Measurements from ENCODE around the gene ST6GALNAC1. TPM values are rescaled to one million over a fixed set of nuclear protein-coding genes. Genes with fewer than 3 reads are reported as not detected.

Gene ST6GALNAC1
- total and polyA plus RNA-seq, 4 donors = 0.16 to 2.1 (median 0.21) TPM; not detected in 1

GRCh38 chr17:76677406-76677805, 33.8 kb upstream of the ST6GALNAC1 start:
- H3K9me3 ChIP-seq (ENCODE audit: control insufficient read depth in 4 of 4, low read length in 3 of 4) = no peaks in the 10 kb centered on the region
- WGBS = 94% methylated on average over 16 of the region's 16 CpGs
- no peaks in the 10 kb centered on the region for H3K36me3 ChIP-seq (ENCODE audit: control insufficient read depth in 4 of 4, insufficient read depth in 3 of 4, low read depth in 1 of 4, low read length in 3 of 4)
- H3K9ac ChIP-seq (ENCODE audit: low read depth in 1 of 2, low read length in 2 of 2) = no peak overlapping the region
- no peak overlapping the region for H3K27ac ChIP-seq (ENCODE audit: low read depth in 1 of 2, low read length in 2 of 2)
- H3K27me3 ChIP-seq (ENCODE audit: control insufficient read depth in 4 of 4, insufficient read depth in 4 of 4, low read length in 3 of 4) = no peaks in the 10 kb centered on the region
- no peak for TF ChIP-seq YY1 (IDR thresholded peaks at IDR 0.05)
- TF ChIP-seq, protein P1, sequence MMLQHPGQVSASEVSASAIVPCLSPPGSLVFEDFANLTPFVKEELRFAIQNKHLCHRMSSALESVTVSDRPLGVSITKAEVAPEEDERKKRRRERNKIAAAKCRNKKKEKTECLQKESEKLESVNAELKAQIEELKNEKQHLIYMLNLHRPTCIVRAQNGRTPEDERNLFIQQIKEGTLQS (IDR thresholded peaks at IDR 0.05) = no peak
- TF ChIP-seq, protein P2, sequence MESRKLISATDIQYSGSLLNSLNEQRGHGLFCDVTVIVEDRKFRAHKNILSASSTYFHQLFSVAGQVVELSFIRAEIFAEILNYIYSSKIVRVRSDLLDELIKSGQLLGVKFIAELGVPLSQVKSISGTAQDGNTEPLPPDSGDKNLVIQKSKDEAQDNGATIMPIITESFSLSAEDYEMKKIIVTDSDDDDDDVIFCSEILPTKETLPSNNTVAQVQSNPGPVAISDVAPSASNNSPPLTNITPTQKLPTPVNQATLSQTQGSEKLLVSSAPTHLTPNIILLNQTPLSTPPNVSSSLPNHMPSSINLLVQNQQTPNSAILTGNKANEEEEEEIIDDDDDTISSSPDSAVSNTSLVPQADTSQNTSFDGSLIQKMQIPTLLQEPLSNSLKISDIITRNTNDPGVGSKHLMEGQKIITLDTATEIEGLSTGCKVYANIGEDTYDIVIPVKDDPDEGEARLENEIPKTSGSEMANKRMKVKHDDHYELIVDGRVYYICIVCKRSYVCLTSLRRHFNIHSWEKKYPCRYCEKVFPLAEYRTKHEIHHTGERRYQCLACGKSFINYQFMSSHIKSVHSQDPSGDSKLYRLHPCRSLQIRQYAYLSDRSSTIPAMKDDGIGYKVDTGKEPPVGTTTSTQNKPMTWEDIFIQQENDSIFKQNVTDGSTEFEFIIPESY (IDR thresholded peaks at IDR 0.05) = no peak
- TF ChIP-seq CTCF (IDR thresholded peaks at IDR 0.05; ENCODE audit: low read depth, low read length, missing input control) = no peak
- TF ChIP-seq FOXA1 (IDR thresholded peaks at IDR 0.05) = no peak
- no peak for TF ChIP-seq JUND (IDR thresholded peaks at IDR 0.05)
- TF ChIP-seq SP1 (IDR thresholded peaks at IDR 0.05) = no peak
- TF ChIP-seq GABPA (IDR thresholded peaks at IDR 0.05 in 1 of 2, conservative IDR thresholded peaks at IDR 0.05 in 1 of 2) = no peak
- TF ChIP-seq, protein P3, sequence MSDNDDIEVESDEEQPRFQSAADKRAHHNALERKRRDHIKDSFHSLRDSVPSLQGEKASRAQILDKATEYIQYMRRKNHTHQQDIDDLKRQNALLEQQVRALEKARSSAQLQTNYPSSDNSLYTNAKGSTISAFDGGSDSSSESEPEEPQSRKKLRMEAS (IDR thresholded peaks at IDR 0.05) = no peak
- TF ChIP-seq RXRA (IDR thresholded peaks at IDR 0.05) = no peak
- TF ChIP-seq HNF4G (IDR thresholded peaks at IDR 0.05) = no peak
- peaks cover 0 to 5% (median 1%) of the 10 kb centered on the region in 4 donors for H3K4me1 ChIP-seq (ENCODE audit: control insufficient read depth in 4 of 4, insufficient read depth in 4 of 4, low read length in 3 of 4)
- no peak overlapping the region for H3K4me3 ChIP-seq (ENCODE audit: low read depth in 1 of 3, low read length in 3 of 3)
- DNase-seq (ENCODE audit: low spot score) = no peak

DNA sequence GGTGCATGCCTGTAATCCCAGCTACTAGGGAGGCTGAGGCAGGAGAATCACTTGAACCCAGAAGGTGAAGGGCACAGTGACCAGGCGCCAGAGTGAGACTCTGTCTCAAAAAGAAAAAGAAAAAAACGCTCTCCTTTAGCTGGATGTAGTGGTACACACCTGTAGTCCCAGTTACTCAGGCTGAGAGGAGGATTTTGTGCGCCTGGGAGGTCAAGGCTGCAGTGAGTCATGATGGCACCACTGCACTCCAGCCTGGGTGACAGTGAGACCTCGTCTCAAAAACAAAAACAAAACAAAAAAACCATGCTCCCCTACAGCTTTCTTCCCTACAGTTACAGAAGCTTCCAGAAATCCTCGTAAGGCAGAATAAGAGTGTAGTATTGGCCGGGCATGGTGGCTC, 33.1 kb upstream of the ST6GALNAC1 start:
- H3K4me1 ChIP-seq (ENCODE audit: control insufficient read depth in 4 of 4, insufficient read depth in 4 of 4, low read length in 3 of 4) = peaks cover 0 to 8% (median 3%) of the 10 kb centered on the region in 4 donors
- 96% methylated on average over 6 of the region's 6 CpGs for WGBS
- H3K27ac ChIP-seq (ENCODE audit: low read depth in 1 of 2, low read length in 2 of 2) = no peak overlapping the region

More for the DNA sequence above, 33.1 kb upstream of the ST6GALNAC1 start:
- H3K9ac ChIP-seq (ENCODE audit: low read depth in 1 of 2, low read length in 2 of 2) = no peak overlapping the region
- H3K36me3 ChIP-seq (ENCODE audit: control insufficient read depth in 4 of 4, insufficient read depth in 3 of 4, low read depth in 1 of 4, low read length in 3 of 4) = no peaks in the 10 kb centered on the region
- no peaks in the 10 kb centered on the region for H3K27me3 ChIP-seq (ENCODE audit: control insufficient read depth in 4 of 4, insufficient read depth in 4 of 4, low read length in 3 of 4)
- no peaks in the 10 kb centered on the region for H3K9me3 ChIP-seq (ENCODE audit: control insufficient read depth in 4 of 4, low read length in 3 of 4)
- TF ChIP-seq TAF1 (conservative IDR thresholded peaks at IDR 0.05) = no peak
- no peak for TF ChIP-seq RXRA (IDR thresholded peaks at IDR 0.05)
- TF ChIP-seq, protein P2 (IDR thresholded peaks at IDR 0.05) = no peak
- TF ChIP-seq YY1 (IDR thresholded peaks at IDR 0.05) = no peak
- TF ChIP-seq HNF4G (IDR thresholded peaks at IDR 0.05) = no peak
- TF ChIP-seq, protein P3 (IDR thresholded peaks at IDR 0.05) = no peak
- no peak for TF ChIP-seq NR2F2 (IDR thresholded peaks at IDR 0.05)
- TF ChIP-seq, protein P4, sequence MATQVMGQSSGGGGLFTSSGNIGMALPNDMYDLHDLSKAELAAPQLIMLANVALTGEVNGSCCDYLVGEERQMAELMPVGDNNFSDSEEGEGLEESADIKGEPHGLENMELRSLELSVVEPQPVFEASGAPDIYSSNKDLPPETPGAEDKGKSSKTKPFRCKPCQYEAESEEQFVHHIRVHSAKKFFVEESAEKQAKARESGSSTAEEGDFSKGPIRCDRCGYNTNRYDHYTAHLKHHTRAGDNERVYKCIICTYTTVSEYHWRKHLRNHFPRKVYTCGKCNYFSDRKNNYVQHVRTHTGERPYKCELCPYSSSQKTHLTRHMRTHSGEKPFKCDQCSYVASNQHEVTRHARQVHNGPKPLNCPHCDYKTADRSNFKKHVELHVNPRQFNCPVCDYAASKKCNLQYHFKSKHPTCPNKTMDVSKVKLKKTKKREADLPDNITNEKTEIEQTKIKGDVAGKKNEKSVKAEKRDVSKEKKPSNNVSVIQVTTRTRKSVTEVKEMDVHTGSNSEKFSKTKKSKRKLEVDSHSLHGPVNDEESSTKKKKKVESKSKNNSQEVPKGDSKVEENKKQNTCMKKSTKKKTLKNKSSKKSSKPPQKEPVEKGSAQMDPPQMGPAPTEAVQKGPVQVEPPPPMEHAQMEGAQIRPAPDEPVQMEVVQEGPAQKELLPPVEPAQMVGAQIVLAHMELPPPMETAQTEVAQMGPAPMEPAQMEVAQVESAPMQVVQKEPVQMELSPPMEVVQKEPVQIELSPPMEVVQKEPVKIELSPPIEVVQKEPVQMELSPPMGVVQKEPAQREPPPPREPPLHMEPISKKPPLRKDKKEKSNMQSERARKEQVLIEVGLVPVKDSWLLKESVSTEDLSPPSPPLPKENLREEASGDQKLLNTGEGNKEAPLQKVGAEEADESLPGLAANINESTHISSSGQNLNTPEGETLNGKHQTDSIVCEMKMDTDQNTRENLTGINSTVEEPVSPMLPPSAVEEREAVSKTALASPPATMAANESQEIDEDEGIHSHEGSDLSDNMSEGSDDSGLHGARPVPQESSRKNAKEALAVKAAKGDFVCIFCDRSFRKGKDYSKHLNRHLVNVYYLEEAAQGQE (IDR thresholded peaks at IDR 0.05) = no peak
- no peak for TF ChIP-seq GABPA (IDR thresholded peaks at IDR 0.05 in 1 of 2, conservative IDR thresholded peaks at IDR 0.05 in 1 of 2)
- TF ChIP-seq HNF4A (conservative IDR thresholded peaks at IDR 0.05) = no peak
- TF ChIP-seq, protein P1 (IDR thresholded peaks at IDR 0.05) = no peak
- no peak for TF ChIP-seq JUND (IDR thresholded peaks at IDR 0.05)
- DNase-seq (ENCODE audit: low spot score) = no peak
- no peak overlapping the region for H3K4me3 ChIP-seq (ENCODE audit: low read depth in 1 of 3, low read length in 3 of 3)
